PFSK-1 (cell line): Measurements from ENCODE around the gene CDC26.

Experiments used
- POLR2AphosphoS5 ChIP-seq: IDR thresholded peaks from 2 replicates; pipeline ENCODE4 v1.6.1; 2012; ENCODE audit warnings: low read depth, mild to moderate bottlenecking, control low read depth, low read length, moderate library complexity
- SIN3A ChIP-seq: IDR thresholded peaks from 2 replicates; pipeline ENCODE4 v1.6.1; 2012; ENCODE audit warnings: mild to moderate bottlenecking, low read length, moderate library complexity, borderline replicate concordance; ENCODE audit not compliant: insufficient read depth
- TF ChIP-seq, protein P1 (sequence below), 2 experiments: IDR thresholded peaks; 2 replicates each; pipeline versions ENCODE4 v1.6.1 to v1.8.0; 2011 to 2012; ENCODE audit warnings: low read depth in 2 of 2, low read length in 2 of 2, control low read depth in 1 of 2, inconsistent platforms in 1 of 2, mild to moderate bottlenecking in 1 of 2, moderate library complexity in 1 of 2; ENCODE audit not compliant: insufficient read depth in 1 of 2

DNA sequence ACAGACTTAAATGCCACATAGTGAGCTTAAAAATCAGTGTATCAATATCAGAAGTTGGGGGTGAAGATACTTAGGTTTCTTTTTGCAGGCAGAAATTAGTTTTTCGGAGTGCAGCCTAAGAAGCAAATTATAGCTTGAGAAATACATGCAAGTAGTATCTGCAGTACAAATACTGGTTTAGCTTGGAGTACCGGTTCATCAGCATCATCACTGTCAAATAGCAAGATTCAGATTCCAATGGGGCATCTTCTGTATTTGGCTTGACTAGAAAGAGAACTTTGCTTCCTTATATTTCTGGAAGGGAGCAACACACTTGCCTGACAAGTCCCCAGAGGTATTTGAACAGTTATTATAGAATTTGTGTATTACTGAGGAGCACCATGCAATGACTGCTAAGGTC lies 34.2 kb downstream of the CDC26 start:
- TF ChIP-seq POLR2AphosphoS5 = no peak
- TF ChIP-seq SIN3A = no peak
- TF ChIP-seq, protein P1, sequence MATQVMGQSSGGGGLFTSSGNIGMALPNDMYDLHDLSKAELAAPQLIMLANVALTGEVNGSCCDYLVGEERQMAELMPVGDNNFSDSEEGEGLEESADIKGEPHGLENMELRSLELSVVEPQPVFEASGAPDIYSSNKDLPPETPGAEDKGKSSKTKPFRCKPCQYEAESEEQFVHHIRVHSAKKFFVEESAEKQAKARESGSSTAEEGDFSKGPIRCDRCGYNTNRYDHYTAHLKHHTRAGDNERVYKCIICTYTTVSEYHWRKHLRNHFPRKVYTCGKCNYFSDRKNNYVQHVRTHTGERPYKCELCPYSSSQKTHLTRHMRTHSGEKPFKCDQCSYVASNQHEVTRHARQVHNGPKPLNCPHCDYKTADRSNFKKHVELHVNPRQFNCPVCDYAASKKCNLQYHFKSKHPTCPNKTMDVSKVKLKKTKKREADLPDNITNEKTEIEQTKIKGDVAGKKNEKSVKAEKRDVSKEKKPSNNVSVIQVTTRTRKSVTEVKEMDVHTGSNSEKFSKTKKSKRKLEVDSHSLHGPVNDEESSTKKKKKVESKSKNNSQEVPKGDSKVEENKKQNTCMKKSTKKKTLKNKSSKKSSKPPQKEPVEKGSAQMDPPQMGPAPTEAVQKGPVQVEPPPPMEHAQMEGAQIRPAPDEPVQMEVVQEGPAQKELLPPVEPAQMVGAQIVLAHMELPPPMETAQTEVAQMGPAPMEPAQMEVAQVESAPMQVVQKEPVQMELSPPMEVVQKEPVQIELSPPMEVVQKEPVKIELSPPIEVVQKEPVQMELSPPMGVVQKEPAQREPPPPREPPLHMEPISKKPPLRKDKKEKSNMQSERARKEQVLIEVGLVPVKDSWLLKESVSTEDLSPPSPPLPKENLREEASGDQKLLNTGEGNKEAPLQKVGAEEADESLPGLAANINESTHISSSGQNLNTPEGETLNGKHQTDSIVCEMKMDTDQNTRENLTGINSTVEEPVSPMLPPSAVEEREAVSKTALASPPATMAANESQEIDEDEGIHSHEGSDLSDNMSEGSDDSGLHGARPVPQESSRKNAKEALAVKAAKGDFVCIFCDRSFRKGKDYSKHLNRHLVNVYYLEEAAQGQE (IDR thresholded peaks at IDR 0.05; ENCODE audit: insufficient read depth in 1 of 2, low read depth in 2 of 2, low read length in 2 of 2) = no peak
